Gastrocnemius medialis (tissue), 4 donors: ENCODE data around the gene RIMS4.

ENCODE experiments used
- POLR2A ChIP-seq, 2 donors: fragments of 450-650 bp; IDR thresholded peaks; one replicate each; pipeline ENCODE4 v1.6.1; 2017; ENCODE audit warnings: antibody characterized with exemption in 2 of 2, mild to moderate bottlenecking in 2 of 2, moderate library complexity in 2 of 2
- TF ChIP-seq, protein P1 (sequence below), 5 experiments: fragments of 450-650 bp in 3 of 5; fragments of 200-600 bp in 2 of 5; sonication (generic) in 2 of 5; IDR thresholded peaks in 4 of 5; conservative IDR thresholded peaks in 1 of 5; 1 replicate in 4 of 5; 2 replicates in 1 of 5; pipeline ENCODE4 v1.5.1; 2016 to 2019; ENCODE audit warnings: antibody characterized with exemption in 5 of 5, mild to moderate bottlenecking in 3 of 5, moderate library complexity in 3 of 5

DNA sequence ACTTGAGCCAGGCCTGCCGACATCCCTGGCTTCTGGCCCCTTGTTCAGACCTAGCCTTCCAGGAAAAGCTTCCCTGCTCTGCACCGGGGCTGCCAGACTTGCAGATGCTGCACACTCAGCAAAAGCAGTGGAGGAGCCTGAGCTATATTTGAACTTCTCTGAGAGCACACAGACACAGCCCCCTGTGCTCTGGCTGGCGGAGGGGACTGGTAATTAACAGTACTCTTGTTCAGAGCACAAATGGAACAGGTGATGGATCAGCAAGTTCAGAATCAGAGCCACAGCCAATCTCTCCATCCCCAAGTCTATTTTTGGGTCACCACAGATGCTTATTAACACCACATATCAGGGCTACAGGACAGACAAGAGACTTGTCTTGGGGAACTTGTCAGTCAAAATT lies 27.6 kb upstream of the RIMS4 start:
- TF ChIP-seq, protein P1, sequence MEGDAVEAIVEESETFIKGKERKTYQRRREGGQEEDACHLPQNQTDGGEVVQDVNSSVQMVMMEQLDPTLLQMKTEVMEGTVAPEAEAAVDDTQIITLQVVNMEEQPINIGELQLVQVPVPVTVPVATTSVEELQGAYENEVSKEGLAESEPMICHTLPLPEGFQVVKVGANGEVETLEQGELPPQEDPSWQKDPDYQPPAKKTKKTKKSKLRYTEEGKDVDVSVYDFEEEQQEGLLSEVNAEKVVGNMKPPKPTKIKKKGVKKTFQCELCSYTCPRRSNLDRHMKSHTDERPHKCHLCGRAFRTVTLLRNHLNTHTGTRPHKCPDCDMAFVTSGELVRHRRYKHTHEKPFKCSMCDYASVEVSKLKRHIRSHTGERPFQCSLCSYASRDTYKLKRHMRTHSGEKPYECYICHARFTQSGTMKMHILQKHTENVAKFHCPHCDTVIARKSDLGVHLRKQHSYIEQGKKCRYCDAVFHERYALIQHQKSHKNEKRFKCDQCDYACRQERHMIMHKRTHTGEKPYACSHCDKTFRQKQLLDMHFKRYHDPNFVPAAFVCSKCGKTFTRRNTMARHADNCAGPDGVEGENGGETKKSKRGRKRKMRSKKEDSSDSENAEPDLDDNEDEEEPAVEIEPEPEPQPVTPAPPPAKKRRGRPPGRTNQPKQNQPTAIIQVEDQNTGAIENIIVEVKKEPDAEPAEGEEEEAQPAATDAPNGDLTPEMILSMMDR (IDR thresholded peaks at IDR 0.05 in 4 of 5, conservative IDR thresholded peaks at IDR 0.05 in 1 of 5) = no peak
- TF ChIP-seq POLR2A (IDR thresholded peaks at IDR 0.05) = no peak
